ENCODE results near the gene CLIC3. TPM values are rescaled to one million over a fixed set of nuclear protein-coding genes. Genes with fewer than 3 reads are reported as not detected.

Gene CLIC3
- total and polyA plus RNA-seq, 11 donors = 1.5 to 16.7 (median 5.0) TPM

- Histone ChIP-seq H3K9me3 (no peaks in the 10 kb centered on the region), H3K4me3 (peak overlapping the region; percentile 45 to 79 (median 66)), H3K27ac (peak overlapping the region in 9 of 12 donors; percentile 32 to 87 (median 65)), H3K4me1 (peaks cover 5 to 66% (median 25%) of the 10 kb centered on the region in 12 donors), H3K36me3 (no peaks in the 10 kb centered on the region), H3K27me3 (no peaks in the 10 kb centered on the region)
- WGBS, 4 donors = 1 to 2% (median 1%) methylated on average over 33 to 98 of the region's 98 CpGs
- TF ChIP-seq POLR2A (IDR thresholded peaks at IDR 0.05) (no peak), CTCF (IDR thresholded peaks at IDR 0.05) (peak in 3 of 12 donors; percentile 4 to 22 (median 19))
- intact Hi-C loops (cut with DNase I) = loop anchor here in 5 of 10 donors (2.0 to 10.0 kb wide), 4 partner anchors 36 to 144 kb away; partner anchors contain the start of genes C8G (in 1 of the 5), PAXX (in 1 of the 5) and TRAF2 (in 1 of the 5)
- ATAC-seq (peak in 3 of 4 donors; percentile 31 to 65 (median 47)), DNase-seq (peak; percentile 72 to 85 (median 78))
These were observed 32.1 kb upstream of the CLIC3 start for GRCh38 chr9:137028263-137029057.

GRCh38 chr9:137027369-137028262, 31.2 kb upstream of the CLIC3 start, which contains the start of gene ABCA2:
Gene ABCA2, minus strand, starts transcription at chr9:137028237. Its CDS starts 97 bp downstream, at chr9:137028140.
- Histone ChIP-seq H3K4me3 (peak within 1 kb of the TSS; percentile 47 to 79 (median 67)), H3K27me3 (no peaks in the 10 kb centered on the region), H3K36me3 (peaks cover 0 to under 1% (median 0%) of the 10 kb centered on the region in 9 donors), H3K9me3 (no peaks in the 10 kb centered on the region), H3K4me1 (peaks cover 5 to 57% (median 25%) of the 10 kb centered on the region in 12 donors), H3K27ac (peak within 1 kb of the TSS in 10 of 12 donors; percentile 43 to 87 (median 64))
- DNase-seq = no peak
- intact Hi-C loops (cut with DNase I) = loop anchor here in 5 of 10 donors (2.0 to 10.0 kb wide), 4 partner anchors 35 to 143 kb away; partner anchors contain the start of genes C8G (in 1 of the 5), PAXX (in 1 of the 5) and TRAF2 (in 1 of the 5)
- no peak for ATAC-seq
- TF ChIP-seq CTCF (IDR thresholded peaks at IDR 0.05) (no peak), POLR2A (IDR thresholded peaks at IDR 0.05) (no peak)
- 4 to 43% (median 10%) methylated on average over 7 to 95 of the region's 95 CpGs for WGBS, 4 donors

- Histone ChIP-seq H3K4me3 (peak overlapping the region in 8 of 12 donors; percentile 55 to 79 (median 66)), H3K27ac (peak overlapping the region in 7 of 12 donors; percentile 43 to 67 (median 61)), H3K27me3 (no peaks in the 10 kb centered on the region), H3K4me1 (peaks cover 5 to 49% (median 25%) of the 10 kb centered on the region in 12 donors), H3K36me3 (peaks cover 0 to 6% (median 0%) of the 10 kb centered on the region in 9 donors), H3K9me3 (no peaks in the 10 kb centered on the region)
- intact Hi-C loops (cut with DNase I) = loop anchor here in 3 of 10 donors (5.0 to 10.0 kb wide), 3 partner anchors 35 to 142 kb away; partner anchors contain the start of genes C8G (in 1 of the 3), PAXX (in 1 of the 3) and TRAF2 (in 1 of the 3)
- DNase-seq (no peak), ATAC-seq (no peak)
- 82 to 100% (median 85%) methylated on average over 1 to 4 of the region's 4 CpGs; no CpG with 5 or more reads in 1 of the 4 donors for WGBS, 4 donors
- no peak for TF ChIP-seq CTCF (IDR thresholded peaks at IDR 0.05)
- TF ChIP-seq POLR2A (IDR thresholded peaks at IDR 0.05) = no peak
These were observed 30.5 kb upstream of the CLIC3 start for GRCh38 chr9:137026828-137027227.
